ENCODE data around the gene TEN1. TPM values are rescaled to one million over a fixed set of nuclear protein-coding genes. Genes with fewer than 3 reads are reported as not detected.
A peak's percentile ranks its signal among the peaks of the same experiment; 100 is the strongest.

Gene TEN1
- total and polyA plus RNA-seq, 2 of the 13 experiments (the other 11 are each of a cell fraction or from before 2014, with no cell fraction given): 18.0 to 21.3 TPM

GRCh38 chr17:75940727-75941441 is 38.2 kb upstream of the TEN1 start, which contains the start of gene FBF1 (continued):
- peak; percentile 88; the same call in 1 of the 2 replicates for TF ChIP-seq ZNF691 (CRISPR knock-in tag; IDR thresholded peaks at IDR 0.05; ENCODE audit: borderline replicate concordance, low read depth)
- TF ChIP-seq ZMAT5 (CRISPR knock-in tag; IDR thresholded peaks at IDR 0.05; ENCODE audit: borderline replicate concordance, low read depth): no peak
- peak; percentile 89; the same call in 1 of the 2 replicates for TF ChIP-seq STAT5B (CRISPR knock-in tag; IDR thresholded peaks at IDR 0.05)
- TF ChIP-seq FOXK1 (CRISPR knock-in tag; IDR thresholded peaks at IDR 0.05; ENCODE audit: borderline replicate concordance, low read depth): peak; percentile 86
- TF ChIP-seq ZNF142 (CRISPR knock-in tag; IDR thresholded peaks at IDR 0.05): peak; percentile 84
- no peak for TF ChIP-seq ZNF10 (CRISPR knock-in tag; IDR thresholded peaks at IDR 0.05; ENCODE audit: borderline replicate concordance, low read depth)
- TF ChIP-seq SNRNP70 (IDR thresholded peaks at IDR 0.05; ENCODE audit: low read depth, low read length): no peak
- no peak for TF ChIP-seq THAP7 (CRISPR knock-in tag; IDR thresholded peaks at IDR 0.05)
- TF ChIP-seq EP300 (IDR thresholded peaks at IDR 0.05; ENCODE audit: low read depth in 2 of 2, low read length in 2 of 2): peak in 1 of 2 experiments; percentile 31; a peak in 1 of 4 replicates
- peak; percentile 42 for TF ChIP-seq EP300 (CRISPR knock-in tag; IDR thresholded peaks at IDR 0.05; ENCODE audit: borderline replicate concordance)
- peak; percentile 53; the same call in 1 of the 2 replicates for TF ChIP-seq NFYB (CRISPR knock-in tag; IDR thresholded peaks at IDR 0.05)
- peak; percentile 95; the same call in 1 of the 2 replicates for TF ChIP-seq IRF9 (CRISPR knock-in tag; IDR thresholded peaks at IDR 0.05; ENCODE audit: borderline replicate concordance)
- TF ChIP-seq ZNF512 (CRISPR knock-in tag; IDR thresholded peaks at IDR 0.05): no peak

Data from HepG2 (cell line).